K562 (cell line): ENCODE measurements around the gene RANBP3. TPM values are rescaled to one million over a fixed set of nuclear protein-coding genes. Genes with fewer than 3 reads are reported as not detected.

ENCODE experiments used
- VEZF1 ChIP-seq: fragments of 200-800 bp; sonication (Bioruptor generic); IDR thresholded peaks from 2 replicates; pipeline ENCODE4 v1.6.1; 2017; ENCODE audit warnings: missing genetic modification characterization, missing compliant biosample characterization
- ZBTB40 ChIP-seq, 2 experiments: fragments of 450-650 bp in 1 of 2; sonication (generic) in 1 of 2; formaldehyde crosslinking in 1 of 2; IDR thresholded peaks; 2 replicates each; pipeline versions ENCODE4 v1.7.1 to v1.9.0; 2016 to 2022; ENCODE audit warnings: inconsistent platforms in 1 of 2, mild to moderate bottlenecking in 1 of 2, missing genetic modification reagents in 1 of 2
- polyA plus RNA-seq, 8 experiments: library from polyadenylated mRNA; depleted of rRNA in 4 of 8; stranded (reverse) in 5 of 8; unstranded in 3 of 8; fragments of >200 nt; fragmentation: Nextera tagmentation in 2 of 8; fragmentation: Illumina TruSeq in 1 of 8; extraction: Ambion mirVana in 2 of 8; extraction: Trizol in 1 of 8; gene quantifications; 2 replicates each; pipeline versions ENCODE4 v1.2.1 to v1.2.3, GENCODE V29; 2011 to 2014; ENCODE audit warnings: inconsistent platforms in 1 of 8, missing spikeins in 1 of 8
- total RNA-seq, 7 experiments: library from RNA; depleted of rRNA in 6 of 7; stranded (reverse); fragments of >200 nt in 6 of 7; fragmentation: Illumina TruSeq in 2 of 7; extraction: Trizol in 2 of 7; gene quantifications; 2 replicates each; pipeline versions ENCODE4 v1.2.1 to v1.2.3, GENCODE V29; 2011 to 2021; ENCODE audit warnings: low replicate concordance in 1 of 7

Gene RANBP3
- total and polyA plus RNA-seq, 9 of the 15 experiments (the other 6 are each of a cell fraction or from before 2014, with no cell fraction given) = 0.90 to 95.1 (median 63.2) TPM

GRCh38 chr19:5988517-5989387, 10.8 kb upstream of the RANBP3 start (continued):
- 0 out of 2 replicates have a peak, but pooled peaks have one; percentile 10 for TF ChIP-seq VEZF1 (CRISPR knock-in tag)
- peak; percentile 57 for TF ChIP-seq ZBTB40 (IDR thresholded peaks at IDR 0.05)
- TF ChIP-seq ZBTB40 (CRISPR knock-in tag; IDR thresholded peaks at IDR 0.05) = no peak
